ENCODE data around the gene PDIA5.
A peak's percentile ranks its signal among the peaks of the same experiment; 100 is the strongest.

PDIA5 gene

GRCh38 chr3:123159926-123160635 lies 93.3 kb downstream of the PDIA5 start:
- H3K79me2 ChIP-seq (ENCODE audit: insufficient read depth, low read length) = no peaks in the 10 kb centered on the region
- H3K4me1 ChIP-seq (ENCODE audit: insufficient read depth, low read length, poor library complexity, severe bottlenecking) = no peaks in the 10 kb centered on the region
- no peaks in the 10 kb centered on the region for H4K20me1 ChIP-seq (ENCODE audit: insufficient read depth, low read length, poor library complexity, severe bottlenecking)

GRCh38 chr3:123161167-123161566 lies 94.3 kb downstream of the PDIA5 start:
- no peak overlapping the region for H3K9ac ChIP-seq (ENCODE audit: low read depth, low read length, poor library complexity, severe bottlenecking)
- TF ChIP-seq CTCF (conservative IDR thresholded peaks at IDR 0.05; ENCODE audit: low read length) (peak; percentile 23; the same call in 1 of the 2 replicates), EZH2phosphoT487 (IDR thresholded peaks at IDR 0.05; ENCODE audit: borderline replicate concordance) (no peak)
- peaks cover 84% of the 10 kb centered on the region for H3K36me3 ChIP-seq (ENCODE audit: insufficient read depth, low read length)
- no peaks in the 10 kb centered on the region for H3K79me2 ChIP-seq (ENCODE audit: insufficient read depth, low read length)
- H3K9me3 ChIP-seq (ENCODE audit: insufficient read depth, low read depth, low read length) = no peaks in the 10 kb centered on the region; the same call in 1 of the 2 replicates
- H3K4me2 ChIP-seq (ENCODE audit: low read depth, low read length, poor library complexity, severe bottlenecking) = no peak overlapping the region
- H3K9me2 ChIP-seq (replicated peaks; ENCODE audit: low read depth, low read length) = no peaks in the 10 kb centered on the region
- H2AFZ ChIP-seq (ENCODE audit: low read length) = no peak overlapping the region
- no peaks in the 10 kb centered on the region for H3K27me3 ChIP-seq (ENCODE audit: insufficient read depth, low read length, poor library complexity, severe bottlenecking)
- H3K4me1 ChIP-seq (ENCODE audit: insufficient read depth, low read length, poor library complexity, severe bottlenecking) = no peaks in the 10 kb centered on the region
- no peaks in the 10 kb centered on the region for H4K20me1 ChIP-seq (ENCODE audit: insufficient read depth, low read length, poor library complexity, severe bottlenecking)
- no peak overlapping the region for H3K4me3 ChIP-seq (ENCODE audit: low read length, poor library complexity, severe bottlenecking)
- H3F3A ChIP-seq (ENCODE audit: low read depth) = no peaks in the 10 kb centered on the region

More at GRCh38 chr3:123159926-123160635, 93.3 kb downstream of the PDIA5 start:
- no peaks in the 10 kb centered on the region for H3F3A ChIP-seq (ENCODE audit: low read depth)
- no peak overlapping the region for H3K4me2 ChIP-seq (ENCODE audit: low read depth, low read length, poor library complexity, severe bottlenecking)
- TF ChIP-seq CTCF (conservative IDR thresholded peaks at IDR 0.05; ENCODE audit: low read length) (no peak), EZH2phosphoT487 (IDR thresholded peaks at IDR 0.05; ENCODE audit: borderline replicate concordance) (no peak)
- H3K4me3 ChIP-seq (ENCODE audit: low read length, poor library complexity, severe bottlenecking) = no peak overlapping the region
- no peak overlapping the region for H3K9ac ChIP-seq (ENCODE audit: low read depth, low read length, poor library complexity, severe bottlenecking)
- no peak overlapping the region for H2AFZ ChIP-seq (ENCODE audit: low read length)
- no peaks in the 10 kb centered on the region for H3K27me3 ChIP-seq (ENCODE audit: insufficient read depth, low read length, poor library complexity, severe bottlenecking)
- H3K9me2 ChIP-seq (replicated peaks; ENCODE audit: low read depth, low read length) = no peaks in the 10 kb centered on the region
- no peaks in the 10 kb centered on the region; the same call in 1 of the 2 replicates for H3K9me3 ChIP-seq (ENCODE audit: insufficient read depth, low read depth, low read length)
- peaks cover 87% of the 10 kb centered on the region for H3K36me3 ChIP-seq (ENCODE audit: insufficient read depth, low read length)

- TF ChIP-seq EZH2phosphoT487 (IDR thresholded peaks at IDR 0.05; ENCODE audit: borderline replicate concordance) = no peak
- no peak for TF ChIP-seq CTCF (conservative IDR thresholded peaks at IDR 0.05; ENCODE audit: low read length)
- H3K9me3 ChIP-seq (ENCODE audit: insufficient read depth, low read depth, low read length) = no peaks in the 10 kb centered on the region; the same call in 1 of the 2 replicates
- H3K4me2 ChIP-seq (ENCODE audit: low read depth, low read length, poor library complexity, severe bottlenecking) = no peak overlapping the region
- H3K4me3 ChIP-seq (ENCODE audit: low read length, poor library complexity, severe bottlenecking) = no peak overlapping the region
- no peaks in the 10 kb centered on the region for H3K9me2 ChIP-seq (replicated peaks; ENCODE audit: low read depth, low read length)
- no peaks in the 10 kb centered on the region for H3F3A ChIP-seq (ENCODE audit: low read depth)
- no peaks in the 10 kb centered on the region for H4K20me1 ChIP-seq (ENCODE audit: insufficient read depth, low read length, poor library complexity, severe bottlenecking)
- H2AFZ ChIP-seq (ENCODE audit: low read length) = no peak overlapping the region
- no peaks in the 10 kb centered on the region for H3K27me3 ChIP-seq (ENCODE audit: insufficient read depth, low read length, poor library complexity, severe bottlenecking)
- no peak overlapping the region for H3K9ac ChIP-seq (ENCODE audit: low read depth, low read length, poor library complexity, severe bottlenecking)
- no peaks in the 10 kb centered on the region for H3K4me1 ChIP-seq (ENCODE audit: insufficient read depth, low read length, poor library complexity, severe bottlenecking)
- H3K79me2 ChIP-seq (ENCODE audit: insufficient read depth, low read length) = no peaks in the 10 kb centered on the region
- H3K36me3 ChIP-seq (ENCODE audit: insufficient read depth, low read length) = peaks cover 91% of the 10 kb centered on the region
Observed at GRCh38 chr3:123163141-123163540, 96.3 kb downstream of the PDIA5 start.

Measured in Loucy (cell line).